A673 (cell line): ENCODE data around the gene PRAF2. TPM values are rescaled to one million over a fixed set of nuclear protein-coding genes. Genes with fewer than 3 reads are reported as not detected.

ENCODE experiments used
- BruUV-seq: library from RNA; stranded (reverse); fragments of 400-500 nt; replicated peaks from 2 replicates; lab custom pipeline; 2021; lab: Mats Ljungman, UMichigan
- CTCF ChIA-PET: fragments of 300-600 bp; sonication (Branson Sonifier 250); formaldehyde crosslinking; loops from one replicate; lab custom pipeline; 2022; ENCODE audit warnings: antibody characterized with exemption; lab: Charles Lee
- POLR2A ChIA-PET: fragments of 300-600 bp; sonication (Branson Sonifier 250); formaldehyde crosslinking; loops from one replicate; lab custom pipeline; 2022; ENCODE audit warnings: antibody characterized with exemption; ENCODE audit not compliant: low non-redundant PET; lab: Charles Lee
- DNase-seq: peaks from one replicate; pipeline ENCODE4 v3.0.0-alpha.2; 2015; ENCODE audit warnings: low spot score
- H3K27ac ChIP-seq: fragments of 200-600 bp; sonication (generic); 2 replicates; pipeline ENCODE4 v1.5.1; 2016; ENCODE audit warnings: mixed run types, low read depth, mild to moderate bottlenecking, mixed read lengths, antibody characterized with exemption, low read length; ENCODE audit not compliant: poor library complexity, severe bottlenecking
- H3K27me3 ChIP-seq: fragments of 200-600 bp; sonication (generic); replicated peaks from 2 replicates; pipeline ENCODE4 v1.6.1; 2017; ENCODE audit warnings: mixed run types, low read depth, mild to moderate bottlenecking, mixed read lengths, antibody characterized with exemption, low read length; ENCODE audit not compliant: insufficient read depth, poor library complexity
- H3K36me3 ChIP-seq: fragments of 200-600 bp; sonication (generic); 2 replicates; pipeline ENCODE4 v1.6.1; 2016; ENCODE audit warnings: mixed run types, mild to moderate bottlenecking, mixed read lengths, antibody characterized with exemption, low read length; ENCODE audit not compliant: insufficient read depth, poor library complexity, severe bottlenecking
- H3K4me1 ChIP-seq: fragments of 200-600 bp; sonication (generic); 2 replicates; pipeline ENCODE4 v1.6.1; 2017; ENCODE audit warnings: mixed run types, mild to moderate bottlenecking, mixed read lengths, antibody characterized with exemption, low read length; ENCODE audit not compliant: insufficient read depth, poor library complexity, severe bottlenecking
- H3K4me3 ChIP-seq: fragments of 200-600 bp; sonication (generic); 2 replicates; pipeline ENCODE4 v1.5.1; 2016; ENCODE audit warnings: low read depth, mixed run types, mild to moderate bottlenecking, mixed read lengths, low read length; ENCODE audit not compliant: poor library complexity, severe bottlenecking
- H3K9me3 ChIP-seq: fragments of 200-600 bp; sonication (generic); 2 replicates; pipeline ENCODE4 v1.6.1; 2016; ENCODE audit warnings: mixed run types, low read depth, mild to moderate bottlenecking, mixed read lengths, antibody characterized with exemption, low read length; ENCODE audit not compliant: poor library complexity, severe bottlenecking
- CTCF ChIP-seq: fragments of 300-800, 200-600 bp; sonication (generic); conservative IDR thresholded peaks from 2 replicates; pipeline ENCODE4 v1.5.1; 2017; ENCODE audit warnings: low read depth, mild to moderate bottlenecking, antibody characterized with exemption, low read length, moderate library complexity, mixed read lengths
- EZH2 ChIP-seq: fragments of 200-600 bp; sonication (generic); IDR thresholded peaks from 2 replicates; pipeline ENCODE4 v1.6.1; 2017; ENCODE audit warnings: borderline replicate concordance, low read depth, mild to moderate bottlenecking, mixed read lengths, antibody characterized with exemption, low read length; ENCODE audit not compliant: poor library complexity, severe bottlenecking
- intact Hi-C: fragments of 100-400 bp; cut with micrococcal nuclease; formaldehyde crosslinking; loops from one replicate; pipeline ENCODE4 v1.10.0; 2022; ENCODE audit not compliant: unreplicated experiment
- total RNA-seq: library from RNA; stranded (reverse); gene quantifications from 2 replicates; pipeline ENCODE4 v1.2.3, GENCODE V29; 2021

The PRAF2 gene
- total RNA-seq, 1 experiment from 2014 or later: 21.3 TPM

- BruUV-seq: no TSS peak
- H3K36me3 ChIP-seq: peaks cover 3% of the 10 kb centered on the region
- no peaks in the 10 kb centered on the region for H3K27me3 ChIP-seq
- no peak for TF ChIP-seq EZH2
- no peak for TF ChIP-seq CTCF
- H3K27ac ChIP-seq: no peak overlapping the region
- no peaks in the 10 kb centered on the region for H3K9me3 ChIP-seq
- H3K4me3 ChIP-seq: no peak overlapping the region
- no peak for DNase-seq
- ChIA-PET CTCF (no interaction called here), POLR2A (no interaction called here)
- intact Hi-C loops: no loop called here
- H3K4me1 ChIP-seq: peaks cover 7% of the 10 kb centered on the region
These were observed 2.8 kb downstream of the PRAF2 start for GRCh38 chrX:49070988-49071387.

- Histone ChIP-seq H3K9me3 (no peaks in the 10 kb centered on the region), H3K36me3 (no peaks in the 10 kb centered on the region), H3K4me3 (no peak overlapping the region), H3K27me3 (no peaks in the 10 kb centered on the region), H3K27ac (no peak overlapping the region), H3K4me1 (peaks cover 7% of the 10 kb centered on the region)
- TF ChIP-seq CTCF (no peak), EZH2 (no peak)
- intact Hi-C loops: no loop called here
- ChIA-PET POLR2A (interaction anchor here (1.0 kb wide), 1 partner anchor 17 kb away, joined by 3 read pairs; no protein-coding TSS in a partner anchor), CTCF (no interaction called here)
- no peak for DNase-seq
- no TSS peak for BruUV-seq
These were observed 4.8 kb downstream of the PRAF2 start for GRCh38 chrX:49069038-49069437.

- H3K4me1 ChIP-seq: peaks cover under 1% of the 10 kb centered on the region
- no peak for DNase-seq
- BruUV-seq: no TSS peak
- H3K36me3 ChIP-seq: no peaks in the 10 kb centered on the region
- TF ChIP-seq CTCF (no peak), EZH2 (no peak)
- POLR2A ChIA-PET: no interaction called here
- intact Hi-C loops: no loop called here
- no peak overlapping the region for H3K4me3 ChIP-seq
- H3K27me3 ChIP-seq: no peaks in the 10 kb centered on the region
- no peaks in the 10 kb centered on the region for H3K9me3 ChIP-seq
- no peak overlapping the region for H3K27ac ChIP-seq
- CTCF ChIA-PET: no interaction called here
These were observed 6.3 kb downstream of the PRAF2 start for GRCh38 chrX:49067285-49068120.
